ENCODE data around the gene CD209.

DNA sequence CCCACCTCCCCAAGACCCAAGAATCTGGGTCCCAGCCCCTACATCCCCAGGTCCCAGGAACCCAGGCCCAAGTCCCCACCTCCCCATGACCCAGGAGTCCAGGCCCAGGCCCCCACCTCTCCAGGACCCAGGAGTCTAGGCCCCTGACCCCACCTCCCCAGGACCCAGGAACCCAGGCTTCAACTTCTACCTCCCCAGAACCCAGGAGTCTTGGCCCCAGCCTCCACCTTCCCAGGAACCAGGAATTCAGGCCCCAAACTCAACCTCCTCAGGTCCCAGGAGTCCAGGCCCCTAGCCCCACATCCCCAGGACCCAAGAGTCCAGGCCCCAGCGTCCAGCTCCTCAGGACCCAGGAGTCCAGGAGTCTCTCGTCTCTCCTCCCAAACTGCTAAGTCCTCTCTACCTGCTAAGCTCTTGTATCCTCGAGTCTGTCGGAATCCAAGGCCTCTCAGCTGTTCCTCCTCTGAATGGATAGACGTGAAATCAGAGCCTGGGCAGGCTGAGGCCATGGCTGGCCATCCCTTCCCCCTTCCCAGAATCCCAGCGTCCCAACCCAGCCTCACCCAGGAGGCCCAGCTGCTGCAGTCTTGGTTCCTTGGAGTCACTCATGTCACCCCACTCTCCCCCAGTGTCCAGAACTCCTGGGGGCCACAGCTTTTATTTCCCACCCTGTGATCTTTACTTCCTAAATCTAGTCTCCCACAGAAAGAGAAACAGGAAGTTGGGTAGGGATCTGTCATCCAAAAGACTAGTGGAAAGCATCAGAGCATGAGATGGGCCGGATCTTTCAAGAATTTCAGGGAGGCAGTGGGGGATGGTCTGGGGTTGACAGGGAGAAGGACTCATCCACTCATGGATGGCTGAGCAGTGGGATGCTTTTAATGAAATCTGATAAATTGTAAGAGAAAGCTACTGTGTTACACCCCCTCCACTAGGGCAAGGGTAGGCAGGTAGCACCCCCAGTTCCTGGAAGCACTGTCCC lies at the start of gene CD209:
- TF ChIP-seq POLR2A (IDR thresholded peaks at IDR 0.05; ENCODE audit: low read depth): no peak
- no peak for TF ChIP-seq CTCF (IDR thresholded peaks at IDR 0.05)
- no peak for TF ChIP-seq POLR2AphosphoS5 (IDR thresholded peaks at IDR 0.05)
- TF ChIP-seq EP300 (IDR thresholded peaks at IDR 0.05): no peak
